Measurements from ENCODE around the gene ADGRL1.

- TF ChIP-seq CTCF (IDR thresholded peaks at IDR 0.05), result no peak
- no peak for TF ChIP-seq POLR2A (IDR thresholded peaks at IDR 0.05)
- TF ChIP-seq POLR2AphosphoS5 (IDR thresholded peaks at IDR 0.05), result no peak
- TF ChIP-seq EP300 (IDR thresholded peaks at IDR 0.05), result no peak
Observed at GRCh38 chr19:14164082-14164481, 41.9 kb downstream of the ADGRL1 start.
